Measurements from ENCODE around the gene VPS18.

The VPS18 gene

DNA sequence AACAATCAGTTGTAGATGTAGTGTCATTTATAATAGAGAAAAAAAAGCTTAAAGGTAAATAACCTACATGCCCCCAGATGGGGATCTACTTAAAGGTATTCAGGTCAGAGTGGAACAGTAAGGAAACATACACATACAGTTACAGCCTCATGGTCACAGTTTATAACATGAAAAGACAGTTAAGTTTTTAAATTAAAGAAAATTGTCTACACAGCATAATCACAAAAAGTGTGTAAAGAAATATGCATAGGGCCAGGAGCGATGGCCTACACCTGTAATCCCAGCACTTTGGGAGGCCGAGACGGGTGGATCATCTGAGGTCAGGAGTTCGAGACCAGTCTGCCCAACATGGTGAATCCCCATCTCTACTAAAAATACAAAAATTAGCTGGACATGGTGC is 27.1 kb upstream of the VPS18 start:
- no peak for DNase-seq (ENCODE audit: low read depth in 3 of 3)

DNA sequence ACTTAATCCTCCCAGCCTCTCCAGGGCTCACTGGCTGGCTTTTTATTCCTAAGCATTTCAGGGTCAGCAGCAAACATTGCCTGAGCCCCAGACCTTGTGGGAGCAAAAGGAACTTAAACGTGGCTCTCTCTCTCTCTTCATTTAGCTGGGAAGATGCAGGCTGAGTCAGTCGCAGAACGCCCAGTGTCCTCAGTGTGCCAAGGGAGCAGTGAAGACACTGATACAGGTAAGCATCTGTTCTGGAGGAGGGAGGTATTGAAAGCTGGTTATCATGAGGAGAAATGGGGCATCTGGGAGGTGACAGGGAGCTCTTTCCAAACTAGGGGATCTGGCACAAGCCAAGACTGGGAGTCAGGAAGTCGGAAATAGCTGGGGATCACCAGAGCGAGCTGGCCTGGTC is 24.6 kb upstream of the VPS18 start:
- no peak for DNase-seq (ENCODE audit: low read depth in 3 of 3)

DNA sequence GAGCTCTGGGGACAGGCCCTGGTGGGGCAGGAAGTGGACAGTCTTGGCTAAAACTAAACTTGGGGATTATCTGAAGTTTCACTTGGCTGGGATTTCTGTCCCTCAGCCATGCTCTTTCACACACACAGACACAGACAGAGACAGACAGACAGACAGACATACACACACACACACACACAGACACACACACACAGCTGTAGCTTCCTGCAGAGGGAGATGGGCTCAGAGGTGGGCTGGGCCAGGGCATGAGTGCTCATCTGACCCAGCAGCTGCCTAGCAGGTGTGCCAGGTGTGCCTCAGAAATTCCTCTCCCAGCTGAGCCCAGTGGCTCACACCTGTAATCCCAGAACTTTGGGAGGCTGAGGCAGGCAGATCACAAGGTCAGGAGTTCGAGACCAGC is 23.5 kb upstream of the VPS18 start:
- DNase-seq (ENCODE audit: low read depth in 3 of 3): no peak

DNA sequence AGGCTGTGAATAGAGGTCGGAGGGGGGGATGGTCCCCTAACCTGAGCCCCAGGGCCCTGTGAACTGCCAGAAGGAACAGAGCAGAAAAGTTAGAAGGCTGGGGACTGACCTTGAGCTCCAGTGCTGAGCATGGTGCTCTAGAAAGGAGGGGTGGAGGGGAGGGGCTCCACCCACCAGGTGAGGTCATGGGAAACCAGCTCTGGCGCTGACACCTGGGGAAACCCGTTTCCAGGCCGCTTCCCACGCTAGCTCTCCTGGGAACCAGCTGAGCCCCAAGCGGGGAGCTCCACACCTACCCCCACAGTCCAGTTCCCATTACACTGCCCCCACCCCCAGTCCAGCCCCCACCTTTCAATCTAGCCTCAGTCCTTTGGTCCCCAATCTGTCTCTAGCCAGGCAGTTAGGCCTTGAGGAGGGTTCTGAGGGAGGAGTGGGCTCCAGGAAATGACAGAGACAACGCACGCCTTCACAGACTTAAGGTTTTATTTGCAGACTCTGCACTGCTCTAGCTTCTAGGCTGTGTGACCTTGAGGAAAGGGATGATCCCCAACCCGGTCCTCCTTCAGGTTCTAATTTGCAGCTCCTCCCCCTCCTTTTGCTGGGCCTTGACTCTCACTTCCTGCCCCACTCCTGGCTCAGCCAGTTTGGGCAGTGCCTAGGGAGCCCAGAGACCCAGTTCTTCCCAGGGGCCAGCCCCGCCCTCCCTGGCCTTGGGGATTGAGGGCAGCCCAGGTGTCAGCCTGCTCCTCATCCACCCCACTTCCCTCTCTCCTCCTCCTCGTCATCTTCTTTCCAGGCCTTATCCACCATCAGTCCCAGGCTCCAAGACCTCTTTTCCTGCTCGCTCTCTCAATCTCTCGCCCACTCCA is 22.3 kb upstream of the VPS18 start:
- DNase-seq (ENCODE audit: low read depth in 3 of 3): no peak

DNA sequence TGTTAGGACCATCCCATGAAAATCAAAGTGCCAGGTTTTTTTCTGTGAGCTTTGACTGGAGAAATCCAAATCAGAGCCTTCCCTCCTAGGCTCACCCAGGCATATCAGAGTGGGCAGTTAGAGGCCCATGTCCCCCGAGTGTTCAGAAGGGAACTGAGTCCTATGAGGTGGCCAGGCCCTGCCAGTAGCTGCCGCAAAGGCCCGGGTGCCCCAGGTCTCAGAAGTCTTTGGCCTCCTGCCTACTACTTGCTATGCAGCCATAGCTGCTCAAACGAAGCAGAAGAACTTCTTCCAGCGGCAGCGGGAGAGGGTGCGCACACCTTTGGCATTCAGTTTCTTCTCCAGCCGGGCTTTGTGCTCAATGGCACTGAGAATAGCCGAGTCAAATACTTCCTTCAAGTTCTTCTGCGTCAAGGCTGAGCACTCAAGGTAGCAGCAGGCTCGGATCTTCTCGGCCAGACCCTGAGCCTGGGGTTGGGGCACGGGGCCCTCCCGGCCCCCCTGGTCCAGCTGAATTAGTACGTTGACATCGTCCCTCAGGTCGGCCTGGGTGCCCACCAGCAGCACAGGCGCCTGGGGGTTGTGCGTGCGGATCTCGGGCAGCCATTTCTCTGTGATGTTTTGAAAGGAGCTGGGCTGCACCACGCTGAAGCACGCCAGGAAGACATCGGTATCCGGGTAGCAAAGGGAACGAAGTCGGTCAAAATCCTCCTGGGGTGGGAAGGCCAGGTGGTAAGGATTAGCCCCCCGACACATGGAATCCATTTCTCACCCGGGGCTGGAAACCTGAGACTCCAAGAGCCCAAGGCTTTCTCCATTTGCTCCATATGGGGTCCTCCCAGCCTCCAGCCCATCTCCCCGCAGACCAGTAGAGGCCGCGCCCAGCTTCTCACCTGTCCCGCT is 21.2 kb upstream of the VPS18 start:
- DNase-seq (ENCODE audit: low read depth in 3 of 3): no peak

DNA sequence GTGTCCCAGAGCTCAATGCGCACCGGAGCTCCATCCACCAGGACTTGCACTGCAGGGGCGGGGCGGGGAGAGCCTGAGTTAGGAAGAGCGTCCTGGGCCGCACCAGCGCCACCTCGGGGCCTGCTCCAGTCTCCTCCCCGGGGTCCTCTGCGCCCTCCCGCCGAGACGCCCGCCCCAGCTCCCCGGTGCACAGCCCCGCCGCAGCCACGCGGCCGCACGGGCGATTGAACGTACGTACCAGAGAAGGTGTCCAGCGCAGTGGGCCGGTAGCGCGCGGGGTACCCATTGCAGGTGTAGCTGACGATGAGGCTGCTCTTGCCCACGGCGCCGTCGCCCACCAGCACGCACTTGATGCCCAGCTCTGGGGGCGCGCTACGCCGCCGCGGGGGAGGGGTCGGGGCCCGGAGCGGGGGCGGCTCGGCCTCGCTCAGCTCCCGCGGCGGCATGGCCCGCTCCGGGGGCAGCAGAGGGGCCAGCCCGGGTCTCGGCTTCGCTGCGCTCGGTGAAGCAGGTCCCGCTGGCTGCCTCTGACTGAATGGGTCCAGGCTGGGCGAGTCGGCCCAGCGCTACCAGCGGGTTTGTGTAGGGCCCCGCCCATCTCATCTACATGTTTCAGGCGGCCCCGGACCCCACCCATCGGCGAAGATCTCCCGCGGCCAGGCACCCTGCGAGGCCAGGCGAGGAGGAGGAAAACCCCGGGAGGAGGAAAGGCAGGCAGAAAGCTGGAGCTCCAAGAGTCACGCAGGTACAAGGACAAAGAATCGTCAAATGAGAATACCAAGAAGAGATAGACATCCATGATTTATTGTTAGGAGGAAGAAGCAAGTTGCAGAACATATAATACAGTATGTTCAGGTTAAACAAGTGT is 20.3 kb upstream of the VPS18 start, which contains the start of gene RHOV:
TSS of gene RHOV (minus strand) at position 541 of the 868 bp plus-strand sequence. CDS start at position 446, 95 bp downstream.
- DNase-seq (ENCODE audit: low read depth in 3 of 3): peak in 1 of 3 donors; percentile 54

DNA sequence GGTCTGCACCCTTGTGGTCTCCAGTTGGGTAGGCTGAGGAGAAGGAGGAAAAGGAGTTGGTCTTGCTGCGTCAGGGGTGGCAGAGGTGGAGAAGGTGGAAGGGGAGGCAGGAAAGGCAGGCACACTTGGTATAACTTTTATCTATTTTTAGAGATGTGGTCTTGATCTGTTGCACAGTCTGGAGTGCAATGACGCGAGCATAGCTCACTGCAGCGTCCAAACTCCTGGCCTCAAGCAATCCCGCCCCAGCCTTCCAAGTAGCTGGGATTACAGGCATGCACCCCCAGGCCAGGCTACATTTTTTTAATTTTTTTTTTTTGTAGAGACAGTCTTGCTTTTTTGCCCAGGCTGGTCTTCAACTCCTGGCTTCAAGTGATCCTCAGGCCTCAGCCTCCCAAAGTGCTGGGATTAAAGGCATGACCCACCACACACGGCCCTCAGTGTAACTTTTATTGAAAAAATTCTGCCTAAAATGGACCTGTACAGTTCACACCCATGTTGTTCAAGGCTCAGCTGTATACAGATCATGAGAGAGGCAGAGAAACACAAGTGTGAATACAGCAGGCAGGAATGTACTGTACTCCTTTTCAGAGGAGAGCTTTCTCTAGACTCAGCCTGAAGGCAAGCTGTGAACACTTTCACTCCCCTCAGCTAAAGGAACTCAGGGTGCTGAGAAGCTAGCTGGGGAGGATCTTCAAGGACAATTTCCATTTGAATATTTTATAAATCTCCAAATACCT is 18.1 kb upstream of the VPS18 start:
- DNase-seq (ENCODE audit: low read depth in 3 of 3): no peak

DNA sequence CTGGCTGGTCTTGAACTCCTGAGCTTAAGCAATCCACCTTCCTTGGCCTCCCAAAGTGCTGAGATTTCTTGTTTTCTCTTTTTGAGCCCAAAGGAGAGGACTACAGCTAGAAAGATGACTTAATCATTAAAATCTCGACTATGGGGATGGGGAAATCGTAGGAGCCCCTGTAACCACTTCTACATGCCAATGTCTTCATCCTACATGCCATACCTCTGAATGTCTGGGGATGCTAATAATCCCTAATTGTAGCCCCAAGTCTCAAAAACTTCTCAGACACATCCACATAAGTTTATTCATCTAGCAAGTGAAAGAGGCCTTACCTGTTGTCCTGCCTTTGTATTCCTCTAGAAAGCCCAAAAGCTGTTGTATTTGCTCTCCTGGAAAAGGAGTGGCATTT is 16.6 kb upstream of the VPS18 start:
- no peak for DNase-seq (ENCODE audit: low read depth in 3 of 3)

DNA sequence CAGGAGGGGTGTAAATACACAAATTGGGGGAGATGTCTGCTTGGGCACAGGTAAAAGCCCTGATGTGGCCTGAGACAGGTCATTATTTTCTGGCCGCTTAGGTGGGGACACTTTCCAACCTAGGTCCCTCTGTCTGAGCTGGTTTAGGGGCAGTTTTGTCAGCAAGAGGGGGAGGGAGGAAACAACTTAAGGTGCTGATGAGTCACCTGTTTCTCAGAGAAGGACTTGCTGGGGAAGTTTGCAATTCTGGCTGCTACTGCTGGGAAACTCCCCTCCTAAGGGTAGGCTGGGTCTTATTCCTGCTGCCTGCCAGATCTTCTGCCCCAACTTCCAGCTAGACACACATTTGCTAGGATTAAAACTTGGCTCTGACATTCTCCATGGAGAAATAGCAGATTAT is 15.5 kb upstream of the VPS18 start:
- no peak for DNase-seq (ENCODE audit: low read depth in 3 of 3)

DNA sequence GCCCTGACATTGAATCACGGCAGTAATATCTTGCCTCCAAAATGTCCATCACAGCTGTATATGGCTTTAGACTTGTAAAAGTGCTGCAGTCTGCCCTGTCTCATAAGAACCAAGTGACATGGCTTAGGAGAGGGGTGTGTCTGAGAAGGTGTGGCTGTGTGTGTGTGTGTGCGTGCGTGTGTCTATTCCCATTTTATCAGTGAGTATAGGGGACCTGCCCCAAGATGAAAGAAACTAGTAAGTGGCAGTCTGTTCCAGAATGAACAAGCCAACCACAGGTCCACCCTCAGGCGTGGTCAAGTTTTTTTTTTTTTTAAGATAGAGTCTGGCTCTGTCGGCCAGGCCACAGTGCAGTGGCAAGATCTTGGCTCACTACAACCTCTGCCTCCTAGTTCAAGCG is 14.6 kb upstream of the VPS18 start:
- DNase-seq (ENCODE audit: low read depth in 3 of 3): no peak

DNA sequence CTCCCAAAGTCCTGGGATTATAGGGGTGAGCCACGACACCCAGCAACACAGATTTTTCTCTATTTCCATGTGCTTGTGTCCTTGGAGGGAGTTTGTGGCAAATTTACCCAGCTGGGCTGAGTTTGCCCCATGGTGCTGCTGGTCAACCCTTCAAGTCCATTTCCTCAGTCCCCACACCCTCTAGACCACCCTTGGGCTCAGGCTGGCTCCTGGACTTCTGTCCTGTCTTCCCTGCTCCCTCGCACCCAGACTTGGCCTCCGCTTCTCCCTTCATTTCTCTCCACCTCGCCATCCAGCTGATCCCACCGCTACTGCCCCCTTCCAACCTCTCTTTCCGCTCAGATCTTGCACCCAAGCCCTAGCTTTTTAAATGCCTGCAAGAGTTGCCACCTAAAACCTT is 12.9 kb upstream of the VPS18 start:
- DNase-seq (ENCODE audit: low read depth in 3 of 3): no peak

DNA sequence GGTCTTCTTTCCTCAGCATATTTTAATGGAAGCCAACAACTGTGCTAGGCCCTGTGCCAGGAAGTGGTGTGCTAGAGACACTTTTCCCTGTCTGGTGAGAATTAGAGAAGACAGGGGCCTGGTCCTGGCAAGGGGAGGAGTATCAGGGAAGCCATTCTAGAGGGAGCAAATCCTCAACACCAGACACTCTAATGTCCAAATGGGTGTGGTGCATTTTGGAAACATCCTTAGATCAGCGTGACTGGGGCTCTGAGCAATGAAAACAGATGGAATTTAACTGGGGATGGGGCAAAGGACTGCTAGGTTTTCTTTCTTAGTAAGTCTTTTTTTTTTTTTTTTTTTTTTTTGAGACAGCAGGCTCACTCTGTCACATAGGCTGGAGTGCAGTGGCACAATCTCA is 7.7 kb upstream of the VPS18 start:
- DNase-seq (ENCODE audit: low read depth in 3 of 3): no peak

DNA sequence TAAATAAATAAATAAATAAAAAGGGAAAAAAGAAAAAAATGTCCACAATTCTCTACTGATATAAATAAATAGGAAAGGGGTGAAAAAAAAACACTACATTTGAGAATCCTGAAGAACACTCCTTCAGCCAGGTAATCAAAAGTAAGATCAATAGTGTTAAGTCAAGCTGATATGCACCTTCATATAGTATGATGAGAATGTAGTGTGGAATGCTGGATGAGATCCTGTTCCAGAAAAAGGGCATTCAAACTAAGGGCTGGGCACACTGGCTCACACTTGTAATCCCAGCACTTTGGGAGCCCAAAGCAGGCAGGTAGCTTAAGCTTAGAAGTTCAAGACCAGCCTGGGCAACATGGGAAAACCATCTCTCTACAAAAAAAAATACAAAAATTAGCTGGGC is 5.1 kb upstream of the VPS18 start:
- no peak for DNase-seq (ENCODE audit: low read depth in 3 of 3)

DNA sequence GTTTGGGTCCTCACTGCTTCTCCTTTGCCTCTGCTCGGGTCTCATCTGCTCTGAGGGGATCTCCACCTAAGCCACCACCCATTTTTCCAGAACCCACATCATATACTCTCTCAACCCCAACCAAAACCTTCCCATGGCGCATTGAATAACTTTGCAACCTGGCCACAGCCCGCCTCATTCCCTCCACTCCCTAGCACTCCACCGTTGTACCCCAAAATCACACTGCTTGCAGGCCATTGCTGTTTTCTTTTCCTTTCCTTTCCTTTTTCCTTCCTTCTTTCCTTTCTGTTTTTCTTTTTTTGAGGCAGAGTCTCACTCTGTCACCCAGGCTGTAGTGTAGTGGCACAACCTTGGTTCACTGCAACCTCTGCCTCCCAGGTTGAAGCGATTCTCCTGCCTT is 3.1 kb upstream of the VPS18 start:
- DNase-seq (ENCODE audit: low read depth in 3 of 3): no peak

DNA sequence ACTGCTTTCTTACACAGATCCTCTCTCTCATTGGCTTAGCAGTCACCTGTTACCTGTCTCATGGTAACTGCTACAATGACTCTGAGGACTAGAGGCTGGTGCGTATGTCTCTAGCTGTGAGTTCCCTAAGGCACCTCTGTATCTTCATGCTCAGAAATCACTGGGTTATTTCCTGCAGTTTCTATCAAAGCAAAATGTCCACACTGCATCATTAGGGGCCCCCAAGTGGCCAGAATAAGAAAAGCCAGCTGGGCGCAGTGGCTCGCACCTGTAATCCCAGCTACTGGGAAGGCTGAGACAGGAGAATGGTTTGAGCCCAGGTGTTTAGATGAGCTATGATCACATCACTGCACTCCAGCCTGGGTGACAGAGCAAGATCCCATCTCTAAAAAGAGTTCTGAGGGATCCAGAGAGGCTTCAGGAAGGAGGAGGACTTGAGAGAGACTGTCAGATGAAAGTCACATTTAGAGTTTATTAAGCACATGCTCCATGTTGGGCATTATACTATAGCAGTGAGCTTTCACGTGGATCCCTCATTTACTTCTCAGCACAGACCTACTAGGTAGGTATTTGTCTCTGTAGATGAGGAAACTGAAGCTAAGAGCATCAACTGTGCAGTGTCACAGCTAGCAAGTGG is 2.3 kb upstream of the VPS18 start:
- DNase-seq (ENCODE audit: low read depth in 3 of 3): no peak

DNA sequence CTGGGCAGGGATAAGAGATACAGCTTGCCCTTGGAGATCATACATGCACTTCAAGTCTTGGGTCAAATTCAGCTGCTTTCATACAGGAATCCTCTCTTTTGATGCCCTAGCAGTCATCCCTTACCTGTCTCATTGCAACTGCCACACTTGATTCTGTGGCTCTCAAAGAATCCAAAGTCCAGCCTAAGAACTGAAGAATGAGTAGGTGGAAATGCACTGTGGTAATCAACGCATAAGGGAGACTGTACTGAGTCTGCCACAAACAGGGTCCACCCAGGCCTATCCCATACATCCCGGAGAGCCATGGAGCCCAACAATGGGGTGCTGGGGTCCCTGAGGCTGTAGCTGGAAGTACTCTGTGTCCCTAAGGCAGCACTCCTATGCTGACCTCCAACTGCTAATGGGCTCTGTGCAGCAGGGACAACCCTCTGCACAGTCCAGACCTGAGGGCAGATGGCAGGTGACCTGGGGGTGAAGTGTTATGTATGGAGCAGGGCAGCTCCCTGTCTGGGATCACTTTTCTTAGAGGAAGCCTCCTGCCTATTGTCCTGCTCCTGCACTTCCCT is 1.7 kb upstream of the VPS18 start:
- no peak for DNase-seq (ENCODE audit: low read depth in 3 of 3)

DNA sequence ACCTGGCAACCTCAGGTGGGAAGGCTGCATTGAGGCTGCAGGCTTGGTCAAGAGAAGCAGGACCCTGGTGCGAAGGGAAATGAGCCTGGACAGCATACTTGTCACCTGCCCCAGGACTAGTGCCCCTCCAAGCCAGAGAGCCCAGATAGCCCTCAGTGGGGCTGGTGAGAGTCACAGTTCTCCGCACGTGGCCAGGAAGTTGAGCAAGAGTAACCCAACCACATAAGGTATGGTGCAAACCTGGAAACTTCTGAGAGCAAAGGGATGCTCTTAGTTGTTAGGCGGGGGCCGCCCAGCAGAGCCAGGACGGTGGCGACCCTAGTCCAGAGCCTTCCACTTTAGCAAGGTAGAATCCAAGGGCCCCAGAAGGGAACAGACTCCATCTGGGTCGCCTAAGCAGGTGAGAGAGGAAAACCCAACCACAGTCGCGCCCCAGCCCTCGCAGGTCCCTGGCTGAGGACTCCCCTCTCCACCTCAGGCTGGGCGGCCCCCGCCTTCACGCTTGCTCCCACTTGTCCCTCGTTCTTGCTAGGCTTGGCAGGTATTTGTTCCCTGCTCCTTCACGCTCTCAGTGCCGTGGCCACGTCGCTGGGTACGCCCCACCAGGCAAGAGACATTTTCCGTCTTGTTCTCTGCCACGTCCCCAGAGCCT is 1.1 kb upstream of the VPS18 start:
- no peak for DNase-seq (ENCODE audit: low read depth in 3 of 3)

DNA sequence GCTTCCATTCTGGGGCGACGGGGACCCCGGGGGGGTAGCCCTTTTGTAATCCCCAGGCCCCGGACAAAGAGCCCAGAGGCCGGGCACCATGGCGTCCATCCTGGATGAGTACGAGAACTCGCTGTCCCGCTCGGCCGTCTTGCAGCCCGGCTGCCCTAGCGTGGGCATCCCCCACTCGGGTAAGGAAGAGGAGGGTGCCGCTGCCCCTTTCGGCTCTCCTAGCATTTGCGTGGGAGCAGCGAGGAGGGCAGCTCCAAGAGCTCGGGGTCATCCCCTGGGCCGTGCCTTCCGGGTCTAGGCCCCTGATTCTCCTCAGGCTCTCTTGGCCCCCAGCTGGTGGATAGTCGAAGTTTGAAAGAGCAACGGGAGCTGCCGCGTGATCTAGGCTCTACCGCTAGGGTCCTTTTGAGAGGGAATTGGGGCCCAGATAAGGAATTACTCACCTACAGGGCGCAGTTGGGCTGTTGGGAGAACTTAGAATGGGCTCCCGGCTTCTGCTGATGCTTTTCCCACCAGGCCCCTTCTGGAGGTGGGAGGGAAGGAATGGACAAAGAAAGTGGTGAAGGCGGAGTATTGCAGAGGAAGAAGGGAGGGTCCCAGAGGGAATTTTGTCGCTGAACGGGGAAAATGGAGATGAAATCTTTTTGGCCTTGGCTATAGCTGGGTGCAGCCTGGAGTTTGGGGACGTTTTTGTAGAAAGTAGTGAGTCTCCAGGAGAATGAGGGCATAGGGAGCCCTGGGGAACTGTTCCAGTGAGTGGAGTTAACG is 615 bp downstream of the VPS18 start:
- peak in 1 of 3 donors; percentile 48 for DNase-seq (ENCODE audit: low read depth in 3 of 3)

Data from stimulated activated CD4-positive, alpha-beta T cell treated with anti-CD3 and anti-CD28 coated beads, TNF-alpha, amount 100 ng/mL, for 48 hours (primary cell).